ENCODE data around the gene SMG1.
"Not testable (repeated sequence)": the region's sequence is repeated elsewhere in the genome, so short reads cannot be mapped to it uniquely, and the experiment has no call there.

SMG1 gene

GRCh38 chr16:18762713-18763112, 163.5 kb downstream of the SMG1 start:
- H3K4me3 ChIP-seq (replicated peaks; ENCODE audit: low read depth, low read length), result not testable (repeated sequence)

GRCh38 chr16:18759598-18760520, 166.3 kb downstream of the SMG1 start:
- TF ChIP-seq CTCF (IDR thresholded peaks at IDR 0.05; ENCODE audit: low read depth, low read length, missing control alignments), result peak; percentile 42
- not testable (repeated sequence) for DNase-seq (ENCODE audit: extremely low read depth, low read depth); H3K4me3 ChIP-seq (replicated peaks; ENCODE audit: low read depth, low read length)

More at GRCh38 chr16:18762713-18763112, 163.5 kb downstream of the SMG1 start:
- DNase-seq (ENCODE audit: extremely low read depth, low read depth), result not testable (repeated sequence)

GRCh38 chr16:18757960-18758660, 168.1 kb downstream of the SMG1 start:
- not testable (repeated sequence) for H3K4me3 ChIP-seq (replicated peaks; ENCODE audit: low read depth, low read length); DNase-seq (ENCODE audit: extremely low read depth, low read depth)

- H3K4me3 ChIP-seq (replicated peaks; ENCODE audit: low read depth, low read length); DNase-seq (ENCODE audit: extremely low read depth, low read depth): not testable (repeated sequence)
Measured at GRCh38 chr16:18756639-18757038, 169.6 kb downstream of the SMG1 start.
